ENCODE data around the gene MAGOHB.

- TF ChIP-seq POLR2A (IDR thresholded peaks at IDR 0.05): no peak
- TF ChIP-seq CTCF (IDR thresholded peaks at IDR 0.05): no peak
Measured at GRCh38 chr12:10621278-10621677, 7.9 kb upstream of the MAGOHB start.
